GM12801 (cell line): Measurements from ENCODE around the gene DPYSL3.

Experiments
- CTCF ChIP-seq: IDR thresholded peaks from one replicate; pipeline ENCODE4 v1.5.1; 2011; ENCODE audit warnings: control low read depth; ENCODE audit not compliant: insufficient read length; ENCODE audit errors: extremely low read depth

The DPYSL3 gene

GRCh38 chr5:147445917-147446316, 64.0 kb downstream of the DPYSL3 start:
- TF ChIP-seq CTCF = no peak

- TF ChIP-seq CTCF = no peak
These were observed 64.8 kb downstream of the DPYSL3 start for GRCh38 chr5:147445090-147445489.

- no peak for TF ChIP-seq CTCF
These were observed 67.6 kb downstream of the DPYSL3 start for GRCh38 chr5:147442224-147442623.

- TF ChIP-seq CTCF = no peak
These were observed 68.6 kb downstream of the DPYSL3 start for GRCh38 chr5:147441191-147441695.

- no peak for TF ChIP-seq CTCF
These were observed 70.6 kb downstream of the DPYSL3 start for GRCh38 chr5:147439254-147439653.

- no peak for TF ChIP-seq CTCF
These were observed 72.7 kb downstream of the DPYSL3 start for GRCh38 chr5:147437161-147437596.

- TF ChIP-seq CTCF = no peak
These were observed 73.3 kb downstream of the DPYSL3 start for GRCh38 chr5:147436596-147436995.
